BE2C (cell line): ENCODE data around the gene C1D.

ENCODE experiments used
- DNase-seq: peaks from one replicate; pipeline ENCODE4 v3.0.0-alpha.2; 2020
- H3K27me3 ChIP-seq: fragments of 250-450 bp; sonication (Bioruptor Pico); 2 replicates; pipeline ENCODE4 v1.5.1; 2020; ENCODE audit warnings: mild to moderate bottlenecking
- H3K36me3 ChIP-seq: fragments of 250-450 bp; sonication (Bioruptor Pico); 2 replicates; pipeline ENCODE4 v1.5.1; 2020; ENCODE audit warnings: mild to moderate bottlenecking
- H3K4me1 ChIP-seq: fragments of 250-450 bp; sonication (Bioruptor Pico); 2 replicates; pipeline ENCODE4 v1.5.1; 2020
- H3K4me3 ChIP-seq: 2 replicates; pipeline ENCODE4 v1.5.1; 2011; ENCODE audit warnings: low read depth, low read length
- H3K9me3 ChIP-seq: fragments of 250-450 bp; sonication (Bioruptor Pico); 2 replicates; pipeline ENCODE4 v1.5.1; 2020
- CTCF ChIP-seq: IDR thresholded peaks from 2 replicates; pipeline ENCODE4 v1.5.1; 2012; ENCODE audit warnings: mild to moderate bottlenecking, low read depth, low read length

The C1D gene

GRCh38 chr2:68093634-68094033, 30.8 kb upstream of the C1D start:
- TF ChIP-seq CTCF, result no peak
- no peak for DNase-seq
- no peak overlapping the region for H3K4me3 ChIP-seq
- no peaks in the 10 kb centered on the region for H3K4me1 ChIP-seq
- no peaks in the 10 kb centered on the region for H3K27me3 ChIP-seq
- H3K36me3 ChIP-seq, result no peaks in the 10 kb centered on the region
- no peaks in the 10 kb centered on the region for H3K9me3 ChIP-seq

- DNase-seq, result no peak
- no peak for TF ChIP-seq CTCF
- no peaks in the 10 kb centered on the region for H3K36me3 ChIP-seq
- no peaks in the 10 kb centered on the region for H3K4me1 ChIP-seq
- H3K27me3 ChIP-seq, result no peaks in the 10 kb centered on the region
- H3K9me3 ChIP-seq, result no peaks in the 10 kb centered on the region
- no peak overlapping the region for H3K4me3 ChIP-seq
These were observed 28.7 kb upstream of the C1D start for GRCh38 chr2:68091439-68092034.

GRCh38 chr2:68089961-68090360, 27.2 kb upstream of the C1D start:
- DNase-seq, result no peak
- Histone ChIP-seq H3K4me1 (no peaks in the 10 kb centered on the region), H3K36me3 (no peaks in the 10 kb centered on the region), H3K4me3 (no peak overlapping the region), H3K27me3 (no peaks in the 10 kb centered on the region), H3K9me3 (no peaks in the 10 kb centered on the region)
- TF ChIP-seq CTCF, result no peak

- no peak for TF ChIP-seq CTCF
- Histone ChIP-seq H3K36me3 (no peaks in the 10 kb centered on the region), H3K4me1 (no peaks in the 10 kb centered on the region), H3K27me3 (no peaks in the 10 kb centered on the region), H3K4me3 (no peak overlapping the region), H3K9me3 (no peaks in the 10 kb centered on the region)
- DNase-seq, result no peak
These were observed 26.1 kb upstream of the C1D start for GRCh38 chr2:68088940-68089339.

GRCh38 chr2:68086166-68086565, 23.4 kb upstream of the C1D start:
- no peaks in the 10 kb centered on the region for H3K27me3 ChIP-seq
- no peak overlapping the region for H3K4me3 ChIP-seq
- no peak for TF ChIP-seq CTCF
- no peak for DNase-seq
- no peaks in the 10 kb centered on the region for H3K4me1 ChIP-seq
- H3K36me3 ChIP-seq, result no peaks in the 10 kb centered on the region
- no peaks in the 10 kb centered on the region for H3K9me3 ChIP-seq

GRCh38 chr2:68083346-68083745, 20.5 kb upstream of the C1D start:
- H3K4me3 ChIP-seq, result no peak overlapping the region
- H3K27me3 ChIP-seq, result no peaks in the 10 kb centered on the region
- DNase-seq, result no peak
- H3K36me3 ChIP-seq, result no peaks in the 10 kb centered on the region
- no peak for TF ChIP-seq CTCF
- H3K4me1 ChIP-seq, result no peaks in the 10 kb centered on the region
- H3K9me3 ChIP-seq, result no peaks in the 10 kb centered on the region
